ENCODE results near the gene FAM76A. TPM values are rescaled to one million over a fixed set of nuclear protein-coding genes. Genes with fewer than 3 reads are reported as not detected.
A peak's percentile ranks its signal among the peaks of the same experiment; 100 is the strongest.

FAM76A gene
- total and polyA plus RNA-seq, 9 of the 15 experiments (the other 6 are each of a cell fraction or from before 2014, with no cell fraction given), result 9.5 to 14.6 (median 11.4) TPM

- peak; percentile 67 for TF ChIP-seq LCOR (CRISPR knock-in tag; IDR thresholded peaks at IDR 0.05)
- TF ChIP-seq DIDO1 (tag; IDR thresholded peaks at IDR 0.05; ENCODE audit: low read depth), result no peak
- TF ChIP-seq TSC22D4 (tag; IDR thresholded peaks at IDR 0.05), result no peak
- no peak for TF ChIP-seq ADNP (tag; IDR thresholded peaks at IDR 0.05)
- TF ChIP-seq GTF2B (IDR thresholded peaks at IDR 0.05; ENCODE audit: extremely low read depth, insufficient read length), result no peak
- TF ChIP-seq FOXP4 (CRISPR knock-in tag; IDR thresholded peaks at IDR 0.05; ENCODE audit: borderline replicate concordance), result no peak
Measured at GRCh38 chr1:27772932-27773825, 47.4 kb downstream of the FAM76A start, which contains the start of gene STX12 (continued).

Measured in K562 (cell line).